Measurements from ENCODE around the gene TMEM235. TPM values are rescaled to one million over a fixed set of nuclear protein-coding genes. Genes with fewer than 3 reads are reported as not detected.

Gene TMEM235
- total and polyA plus RNA-seq, 11 donors = not detected

DNA sequence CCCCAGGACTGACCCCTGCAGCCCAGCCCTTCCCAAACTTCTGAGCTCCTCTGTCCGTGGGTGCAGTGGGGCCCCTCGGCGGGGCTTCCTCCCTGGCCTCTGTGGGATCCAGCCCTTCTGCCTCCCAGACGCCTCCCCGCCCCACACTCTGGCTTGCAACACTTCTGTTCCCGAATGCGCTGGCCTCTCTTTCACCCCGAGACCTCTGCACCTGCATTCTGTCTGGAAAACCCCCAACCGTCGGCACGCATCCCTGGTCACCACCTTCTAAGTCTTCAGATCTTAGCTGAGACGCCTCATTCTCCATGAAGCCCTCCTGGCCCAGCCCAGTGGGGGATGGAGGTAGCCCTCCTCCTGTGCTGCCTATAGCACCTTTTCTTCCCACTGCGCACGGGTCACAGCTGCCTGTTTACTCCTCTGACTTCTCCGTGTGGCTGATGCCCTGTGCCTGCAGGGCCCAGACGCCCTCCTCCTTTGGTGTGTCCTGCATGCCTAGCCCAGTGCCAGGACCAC lies 26.4 kb downstream of the TMEM235 start:
- DNase-seq (peak in 3 of 5 donors; percentile 47 to 75 (median 60)), ATAC-seq (peak in 1 of 4 donors; percentile 30)
- TF ChIP-seq, protein P1, sequence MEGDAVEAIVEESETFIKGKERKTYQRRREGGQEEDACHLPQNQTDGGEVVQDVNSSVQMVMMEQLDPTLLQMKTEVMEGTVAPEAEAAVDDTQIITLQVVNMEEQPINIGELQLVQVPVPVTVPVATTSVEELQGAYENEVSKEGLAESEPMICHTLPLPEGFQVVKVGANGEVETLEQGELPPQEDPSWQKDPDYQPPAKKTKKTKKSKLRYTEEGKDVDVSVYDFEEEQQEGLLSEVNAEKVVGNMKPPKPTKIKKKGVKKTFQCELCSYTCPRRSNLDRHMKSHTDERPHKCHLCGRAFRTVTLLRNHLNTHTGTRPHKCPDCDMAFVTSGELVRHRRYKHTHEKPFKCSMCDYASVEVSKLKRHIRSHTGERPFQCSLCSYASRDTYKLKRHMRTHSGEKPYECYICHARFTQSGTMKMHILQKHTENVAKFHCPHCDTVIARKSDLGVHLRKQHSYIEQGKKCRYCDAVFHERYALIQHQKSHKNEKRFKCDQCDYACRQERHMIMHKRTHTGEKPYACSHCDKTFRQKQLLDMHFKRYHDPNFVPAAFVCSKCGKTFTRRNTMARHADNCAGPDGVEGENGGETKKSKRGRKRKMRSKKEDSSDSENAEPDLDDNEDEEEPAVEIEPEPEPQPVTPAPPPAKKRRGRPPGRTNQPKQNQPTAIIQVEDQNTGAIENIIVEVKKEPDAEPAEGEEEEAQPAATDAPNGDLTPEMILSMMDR (IDR thresholded peaks at IDR 0.05) = no peak
- TF ChIP-seq POLR2A (IDR thresholded peaks at IDR 0.05) = no peak
- Histone ChIP-seq H3K4me3 (peak overlapping the region in 1 of 12 donors; percentile 52), H3K27ac (peak overlapping the region in 10 of 12 donors; percentile 37 to 93 (median 66)), H3K36me3 (no peaks in the 10 kb centered on the region), H3K9me3 (no peaks in the 10 kb centered on the region), H3K27me3 (no peaks in the 10 kb centered on the region), H3K4me1 (peaks cover 0 to 81% (median 27%) of the 10 kb centered on the region in 12 donors)
- WGBS, 4 donors = 57 to 73% (median 59%) methylated on average over 15 to 16 of the region's 16 CpGs
- intact Hi-C loops (cut with DNase I) = no loop called here

DNA sequence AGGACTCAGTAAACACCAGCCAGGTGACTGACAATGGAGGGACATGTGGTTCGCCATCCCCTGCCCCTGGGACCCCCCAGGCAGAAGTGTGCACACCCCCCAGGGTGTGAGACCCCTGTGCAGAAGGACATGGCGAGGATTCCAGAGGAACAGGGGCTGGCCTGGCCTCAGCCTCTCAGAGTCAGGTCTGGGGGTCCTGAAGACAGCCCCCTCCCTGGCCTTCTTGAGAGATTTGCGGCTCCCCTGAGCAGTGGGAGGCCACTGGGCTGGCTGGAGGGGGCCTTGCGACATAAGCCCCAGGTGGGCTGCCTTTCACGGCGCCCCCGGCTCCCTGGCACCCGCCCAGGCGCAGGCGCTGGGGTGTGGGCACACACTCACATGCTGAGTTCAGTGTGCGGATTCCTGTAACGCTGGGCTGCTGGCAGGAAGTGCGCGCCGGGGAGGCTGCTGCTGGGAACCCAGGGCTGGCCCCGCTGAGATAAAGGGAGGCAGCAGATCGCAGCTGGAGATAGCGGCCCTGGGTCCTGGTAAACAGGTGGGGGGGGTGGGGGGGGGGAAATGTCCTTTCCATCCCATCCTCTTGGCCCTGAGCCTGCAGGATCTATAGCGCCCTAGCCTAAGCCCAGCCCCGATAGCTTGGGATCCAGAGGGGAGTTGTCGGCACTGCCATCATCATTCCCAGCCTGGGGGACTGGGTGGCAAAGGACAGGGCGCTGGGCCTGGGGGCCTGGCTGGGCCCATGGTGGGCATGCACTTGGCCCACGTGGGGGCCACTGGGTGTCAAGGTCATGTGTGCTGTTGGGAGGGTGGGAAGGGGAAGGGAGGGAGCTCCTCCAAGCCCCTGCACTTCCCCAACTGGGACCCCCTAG lies 27.1 kb downstream of the TMEM235 start:
- Histone ChIP-seq H3K27me3 (no peaks in the 10 kb centered on the region), H3K9me3 (no peaks in the 10 kb centered on the region), H3K4me3 (peak overlapping the region in 1 of 12 donors; percentile 52), H3K36me3 (no peaks in the 10 kb centered on the region), H3K27ac (peak overlapping the region in 11 of 12 donors; percentile 38 to 93 (median 61)), H3K4me1 (peaks cover 0 to 81% (median 32%) of the 10 kb centered on the region in 12 donors)
- peak in 3 of 4 donors; percentile 23 to 61 (median 59) for ATAC-seq
- intact Hi-C loops (cut with DNase I) = no loop called here
- peak; percentile 52 to 90 (median 74) for DNase-seq
- 47 to 56% (median 53%) methylated on average over 18 to 23 of the region's 23 CpGs for WGBS, 4 donors
- TF ChIP-seq POLR2A (IDR thresholded peaks at IDR 0.05) = no peak
- TF ChIP-seq, protein P1 (IDR thresholded peaks at IDR 0.05) = no peak

DNA sequence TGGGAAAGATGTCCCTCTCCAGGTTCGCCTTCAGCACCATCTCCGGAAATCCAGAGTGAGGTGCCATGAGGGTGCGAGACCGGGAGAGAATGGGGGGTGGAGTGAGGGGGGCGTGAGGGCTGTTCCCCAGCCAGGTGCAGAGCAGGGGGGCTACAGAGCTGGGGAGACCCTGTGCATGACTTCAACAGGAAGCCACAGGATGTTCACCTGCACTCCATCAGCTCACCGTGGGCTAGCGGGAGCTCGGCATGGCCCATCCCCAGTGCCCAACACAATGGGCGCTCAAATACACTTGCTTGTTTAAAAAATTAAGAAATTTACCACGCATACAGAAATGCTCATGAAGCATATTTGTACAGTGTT lies 27.7 kb downstream of the TMEM235 start:
- H3K4me3 ChIP-seq = peak overlapping the region in 1 of 12 donors; percentile 52
- 76 to 83% (median 82%) methylated on average over 10 of the region's 10 CpGs for WGBS, 4 donors
- H3K27me3 ChIP-seq = no peaks in the 10 kb centered on the region
- no peak for DNase-seq
- no peak for TF ChIP-seq POLR2A (IDR thresholded peaks at IDR 0.05)
- TF ChIP-seq, protein P1 (IDR thresholded peaks at IDR 0.05) = no peak
- H3K36me3 ChIP-seq = no peaks in the 10 kb centered on the region
- H3K27ac ChIP-seq = peak overlapping the region in 9 of 12 donors; percentile 25 to 93 (median 44)
- no peak for ATAC-seq
- no peaks in the 10 kb centered on the region for H3K9me3 ChIP-seq
- intact Hi-C loops (cut with DNase I) = no loop called here
- peaks cover 0 to 82% (median 29%) of the 10 kb centered on the region in 12 donors for H3K4me1 ChIP-seq

DNA sequence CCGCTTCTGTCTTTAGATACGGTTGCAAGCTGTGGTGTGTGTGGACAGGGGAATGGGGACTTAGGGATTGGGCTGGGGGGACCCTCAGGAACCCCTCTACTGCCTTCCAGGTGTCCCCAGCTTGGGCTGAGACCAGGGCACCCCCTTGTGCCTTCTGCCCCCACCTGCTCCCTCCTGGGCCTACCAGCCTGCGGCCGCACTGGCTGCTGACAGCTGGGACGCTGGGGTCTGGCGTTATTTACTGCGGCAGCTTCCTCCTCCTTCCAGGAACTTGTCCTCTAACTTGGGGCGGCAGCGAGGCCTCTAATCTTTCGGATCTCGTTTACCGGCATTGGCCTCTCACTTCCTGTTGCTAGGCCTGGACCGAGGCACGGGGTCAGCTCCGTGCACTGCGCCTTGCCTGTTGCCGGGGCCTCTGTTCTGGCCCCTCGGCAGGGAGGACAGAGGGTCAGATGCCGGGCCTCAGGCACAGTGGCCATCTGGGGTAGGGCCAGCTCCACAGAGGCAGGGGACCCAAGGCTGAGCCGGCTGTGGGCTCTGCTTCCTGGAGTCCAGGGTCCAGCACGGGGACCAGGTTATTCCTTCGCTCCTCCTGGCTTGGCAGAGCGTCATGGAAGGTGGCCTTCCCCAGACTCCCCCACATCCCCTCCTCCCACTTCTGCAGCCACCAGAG lies 31.8 kb downstream of the TMEM235 start:
- 53 to 60% (median 56%) methylated on average over 21 to 23 of the region's 23 CpGs for WGBS, 4 donors
- Histone ChIP-seq H3K36me3 (no peaks in the 10 kb centered on the region), H3K27ac (peak overlapping the region; percentile 18 to 90 (median 58)), H3K9me3 (no peaks in the 10 kb centered on the region), H3K4me3 (peak overlapping the region in 1 of 12 donors; percentile 2), H3K27me3 (no peaks in the 10 kb centered on the region), H3K4me1 (peaks cover 0 to 50% (median 15%) of the 10 kb centered on the region in 12 donors)
- TF ChIP-seq POLR2A (IDR thresholded peaks at IDR 0.05) = no peak
- TF ChIP-seq, protein P1 (IDR thresholded peaks at IDR 0.05) = no peak
- intact Hi-C loops (cut with DNase I) = no loop called here
- DNase-seq (peak; percentile 48 to 79 (median 72)), ATAC-seq (peak; percentile 21 to 74 (median 56))

Data from heart left ventricle (tissue), 16 donors.